Amygdala (tissue), 56 donors: ENCODE measurements around the gene SCD.

Experiments
- DNase-seq, 56 donors: peaks; one replicate each; lab custom pipeline; 2025; lab: John Stamatoyannopoulos, UW

SCD gene

GRCh38 chr10:100339236-100339635 lies 7.8 kb upstream of the SCD start:
- DNase-seq = no peak

GRCh38 chr10:100340948-100341847 lies 5.8 kb upstream of the SCD start:
- peak in 54 of 56 donors; percentile 14 to 95 (median 78) for DNase-seq

GRCh38 chr10:100341953-100342626 lies 4.9 kb upstream of the SCD start:
- peak in 26 of 56 donors; percentile 11 to 61 (median 37) for DNase-seq

GRCh38 chr10:100342627-100342972 lies 4.4 kb upstream of the SCD start:
- DNase-seq = no peak

- no peak for DNase-seq
These were observed 2.7 kb upstream of the SCD start for GRCh38 chr10:100344241-100344788.

- DNase-seq = peak in 4 of 56 donors; percentile 10 to 57 (median 26)
These were observed 1.3 kb upstream of the SCD start for GRCh38 chr10:100345570-100346330.

- DNase-seq = peak in 53 of 56 donors; percentile 20 to 92 (median 77)
These were observed 675 bp upstream of the SCD start for GRCh38 chr10:100346351-100346764.

GRCh38 chr10:100347568-100348195 lies 649 bp downstream of the SCD start:
- peak in 5 of 56 donors; percentile 23 to 35 (median 28) for DNase-seq

- no peak for DNase-seq
These were observed 1.4 kb downstream of the SCD start for GRCh38 chr10:100348389-100348927.

GRCh38 chr10:100349087-100349486 lies 2.1 kb downstream of the SCD start:
- peak in 1 of 56 donors; percentile 10 for DNase-seq

- DNase-seq = peak in 1 of 56 donors; percentile 8
These were observed 2.6 kb downstream of the SCD start for GRCh38 chr10:100349672-100350071.

GRCh38 chr10:100350914-100351485 lies 4.0 kb downstream of the SCD start:
- DNase-seq = peak in 4 of 56 donors; percentile 20 to 53 (median 24)

- DNase-seq = no peak
These were observed 6.9 kb downstream of the SCD start for GRCh38 chr10:100353770-100354485.

GRCh38 chr10:100355086-100355485 lies 8.1 kb downstream of the SCD start:
- DNase-seq = no peak

GRCh38 chr10:100356067-100357017 lies 9.3 kb downstream of the SCD start:
- DNase-seq = no peak

GRCh38 chr10:100357059-100357858 lies 10.2 kb downstream of the SCD start:
- no peak for DNase-seq

- DNase-seq = no peak
These were observed 12.0 kb downstream of the SCD start for GRCh38 chr10:100359030-100359432.
